Aorta (tissue), 5 donors: ENCODE results near the gene PRKCZ. TPM values are rescaled to one million over a fixed set of nuclear protein-coding genes. Genes with fewer than 3 reads are reported as not detected.

Experiments
- ATAC-seq: fragments of 200-7000 bp; cut with Tn5 transposase; one replicate; pipeline ENCODE4 v1.9.1; 2022; ENCODE audit warnings: moderate library complexity; ENCODE audit not compliant: low FRiP score
- DNase-seq, 2 donors: peaks; one replicate each; pipeline ENCODE4 v3.0.0-alpha.2; 2020
- H3K27ac ChIP-seq, 2 donors: one replicate each; pipeline ENCODE4 v1.5.1; 2013; ENCODE audit warnings: low read length in 2 of 2, mild to moderate bottlenecking in 2 of 2, moderate library complexity in 2 of 2, control low read depth in 1 of 2, inconsistent platforms in 1 of 2, low read depth in 1 of 2
- H3K27me3 ChIP-seq, 2 donors: one replicate each; pipeline ENCODE4 v1.6.1; 2013; ENCODE audit warnings: control low read depth in 1 of 2, low read length in 1 of 2, mild to moderate bottlenecking in 1 of 2, moderate library complexity in 1 of 2; ENCODE audit not compliant: insufficient read depth in 2 of 2, control insufficient read depth in 1 of 2
- H3K36me3 ChIP-seq, 2 donors: one replicate each; pipeline ENCODE4 v1.6.1; 2013; ENCODE audit warnings: control low read depth in 1 of 2, low read length in 1 of 2, mild to moderate bottlenecking in 1 of 2; ENCODE audit not compliant: insufficient read depth in 2 of 2, control insufficient read depth in 1 of 2
- H3K4me1 ChIP-seq, 2 donors: one replicate each; pipeline ENCODE4 v1.6.1; 2013; ENCODE audit warnings: low read length in 2 of 2, control low read depth in 1 of 2, mild to moderate bottlenecking in 1 of 2, moderate library complexity in 1 of 2; ENCODE audit not compliant: insufficient read depth in 2 of 2, control insufficient read depth in 1 of 2
- H3K4me3 ChIP-seq, 2 donors: one replicate each; pipeline ENCODE4 v1.5.1; 2013; ENCODE audit warnings: low read length in 2 of 2, control low read depth in 1 of 2, mild to moderate bottlenecking in 1 of 2
- H3K9me3 ChIP-seq: one replicate; pipeline ENCODE4 v1.6.1; 2013; ENCODE audit warnings: mild to moderate bottlenecking, low read length; ENCODE audit not compliant: control insufficient read depth
- WGBS, 2 donors: extraction: QIAGEN DNeasy Blood & Tissue Kit; methylation state at CpG; one replicate each; pipeline ENCODE4 v1.1.7; 2013; 5-methylcytosine and 5-hydroxymethylcytosine counted together
- intact Hi-C, 2 donors: fragments of 100-400 bp; cut with DNase I; formaldehyde crosslinking; loops; one replicate each; pipeline versions ENCODE4 v1.14.2 to v1.15.0; 2022
- polyA plus RNA-seq, 2 donors: library from polyadenylated mRNA; stranded (reverse); fragments of 200-250 nt; gene quantifications; one replicate each; pipeline ENCODE4 v1.2.3, GENCODE V29; 2013
- total RNA-seq, 2 donors: library from RNA; stranded (reverse); fragmentation: NEBNext Ultra II Directional; extraction: Animal tissue kit (Norgen Biotek cat#: 25700); gene quantifications; one replicate each; pipeline ENCODE4 v1.2.1, GENCODE V29; 2021
- donor health status: healthy with polysubstance abuse.
- donor health status: Bipolar disorder and iron deficiency.
- donor health status: DM: no; HTN: no; CAD: no.
- donor health status: DM: no; HTN: no; CAD: no.
- donor health status: DM: yes; HTN: yes; CAD: no.

Gene PRKCZ
- total and polyA plus RNA-seq, 4 donors = 1.5 to 23.2 (median 4.2) TPM

DNA sequence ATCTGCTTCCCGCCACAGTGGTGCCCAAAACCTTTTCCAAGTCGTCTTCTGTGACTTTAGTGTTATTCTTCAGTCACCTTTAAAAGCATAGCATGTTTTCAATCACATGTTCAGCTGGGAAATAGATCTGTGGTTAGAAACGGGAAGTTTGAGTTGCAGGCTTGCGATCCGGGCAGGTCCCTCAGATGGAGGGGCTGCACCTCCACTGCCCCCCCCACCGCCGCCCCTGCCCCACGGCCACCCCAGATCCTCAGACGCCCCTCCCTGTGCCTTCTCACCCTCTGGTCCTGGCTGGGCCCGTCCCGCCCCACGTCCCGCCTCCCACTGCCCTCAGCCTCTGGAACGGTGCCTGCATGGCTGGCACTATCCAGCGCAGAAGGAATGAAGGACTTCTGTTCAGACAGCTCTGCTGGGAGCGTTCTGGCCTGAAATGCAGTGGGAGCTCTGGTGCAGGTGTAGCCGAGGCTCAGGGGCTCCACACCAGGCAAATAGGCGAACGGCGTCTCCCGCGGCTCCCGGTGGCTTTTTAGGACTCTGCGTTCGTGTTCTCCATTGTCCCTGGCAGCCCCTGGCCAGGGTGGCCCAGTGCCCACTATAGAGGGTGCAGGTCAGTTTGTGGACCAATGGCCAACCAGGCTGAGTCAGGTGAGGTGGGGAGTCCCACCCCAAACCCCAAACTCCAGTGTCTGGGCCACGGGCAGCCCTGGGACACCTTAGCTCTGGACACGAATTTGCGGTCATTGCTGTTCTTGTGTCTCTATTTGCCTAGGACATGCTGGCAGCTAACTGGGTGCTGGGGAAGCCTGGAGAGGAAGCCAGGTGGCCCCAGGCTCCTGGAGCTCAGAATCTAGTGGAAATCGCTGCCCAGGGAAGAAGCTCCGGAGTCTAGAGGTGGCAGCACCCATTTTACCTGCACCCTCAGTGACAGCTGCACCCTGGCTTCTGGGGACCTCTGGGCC lies 77.3 kb downstream of the PRKCZ start:
- ATAC-seq (no peak), DNase-seq (peak; percentile 53 to 72)
- H3K27me3 ChIP-seq = no peaks in the 10 kb centered on the region
- intact Hi-C loops = no loop called here
- 46 to 50% methylated on average over 30 of the region's 30 CpGs for WGBS, 2 donors
- no peak overlapping the region for H3K4me3 ChIP-seq
- no peak overlapping the region for H3K27ac ChIP-seq
- no peaks in the 10 kb centered on the region for H3K4me1 ChIP-seq
- H3K9me3 ChIP-seq = no peaks in the 10 kb centered on the region
- H3K36me3 ChIP-seq = no peaks in the 10 kb centered on the region

DNA sequence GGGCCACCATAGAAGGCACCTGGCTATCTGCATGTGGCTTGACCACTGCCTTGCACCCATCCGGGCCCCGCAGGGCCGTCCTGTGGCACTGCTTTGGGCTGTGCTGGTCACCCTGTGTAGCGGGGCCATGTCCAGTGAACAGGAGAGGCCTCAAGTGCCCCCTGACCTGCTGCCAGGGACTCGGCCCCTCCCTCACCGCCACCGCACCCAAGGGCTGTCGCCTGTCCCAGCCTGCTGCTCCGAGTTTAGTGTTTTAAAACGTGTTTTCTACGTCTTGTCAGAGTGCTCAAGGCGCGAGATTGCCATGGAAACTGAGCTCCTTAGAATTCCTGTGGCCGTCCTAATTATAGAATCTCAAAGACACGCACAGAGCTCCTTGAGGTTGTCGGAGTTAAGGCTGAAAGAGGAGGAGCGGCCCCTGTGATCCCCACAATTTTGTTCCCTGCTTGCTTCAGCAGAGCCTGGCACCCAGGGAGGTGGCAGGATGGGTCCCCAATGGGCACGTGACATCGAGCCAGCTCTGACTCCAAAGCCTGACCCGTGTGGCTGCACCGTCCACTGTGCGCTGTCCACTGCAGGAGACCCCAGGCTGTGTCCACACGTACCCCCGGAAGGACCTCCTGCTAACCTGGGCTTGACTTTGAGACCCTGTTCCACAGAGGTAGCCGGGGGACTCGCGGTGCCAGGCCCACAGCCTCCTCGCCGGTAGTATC lies 78.1 kb downstream of the PRKCZ start:
- H3K4me3 ChIP-seq = no peak overlapping the region
- DNase-seq (peak; percentile 33 to 73), ATAC-seq (no peak)
- H3K4me1 ChIP-seq = no peaks in the 10 kb centered on the region
- no peaks in the 10 kb centered on the region for H3K27me3 ChIP-seq
- no peaks in the 10 kb centered on the region for H3K36me3 ChIP-seq
- intact Hi-C loops = no loop called here
- 66 to 81% methylated on average over 29 of the region's 29 CpGs for WGBS, 2 donors
- no peak overlapping the region for H3K27ac ChIP-seq
- no peaks in the 10 kb centered on the region for H3K9me3 ChIP-seq

DNA sequence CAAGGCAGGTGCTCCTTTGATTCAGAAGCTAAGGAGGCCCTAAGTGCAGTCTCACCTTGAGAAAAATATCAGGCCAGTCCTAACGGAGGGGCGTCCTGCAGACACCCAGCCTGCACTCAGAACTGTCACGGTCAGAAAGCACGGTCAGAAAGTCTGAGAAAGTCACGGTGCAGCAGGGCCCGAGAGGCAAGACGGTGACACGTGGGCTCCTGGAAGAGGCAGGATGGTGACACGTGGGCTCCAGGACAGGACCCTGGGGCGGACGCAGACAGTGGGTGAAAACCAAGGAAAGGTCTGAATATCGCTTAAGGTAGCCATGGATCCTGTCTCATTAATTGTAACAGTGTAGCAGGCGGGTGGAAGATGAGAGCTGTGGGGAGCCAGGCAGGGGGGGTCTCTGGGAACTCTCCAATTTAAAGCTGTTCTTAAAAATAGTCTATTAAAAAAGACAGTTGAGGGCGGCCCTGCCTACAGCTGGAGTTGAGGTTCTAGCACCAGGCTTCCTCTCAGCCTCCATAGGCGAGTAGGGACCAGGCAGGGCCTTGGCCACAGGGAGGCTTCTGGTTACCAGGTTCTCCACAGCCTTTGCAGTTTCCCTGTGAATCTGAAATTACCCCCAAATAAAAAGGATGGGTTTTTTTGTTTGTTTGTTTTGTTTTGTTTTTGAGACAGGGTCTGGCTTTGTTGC lies 79.2 kb downstream of the PRKCZ start:
- no peak overlapping the region for H3K4me3 ChIP-seq
- ATAC-seq (no peak), DNase-seq (peak; percentile 12 to 40)
- WGBS, 2 donors = 94 to 96% methylated on average over 15 of the region's 15 CpGs
- no peaks in the 10 kb centered on the region for H3K36me3 ChIP-seq
- intact Hi-C loops = no loop called here
- no peaks in the 10 kb centered on the region for H3K4me1 ChIP-seq
- no peaks in the 10 kb centered on the region for H3K9me3 ChIP-seq
- H3K27ac ChIP-seq = no peak overlapping the region
- no peaks in the 10 kb centered on the region for H3K27me3 ChIP-seq

DNA sequence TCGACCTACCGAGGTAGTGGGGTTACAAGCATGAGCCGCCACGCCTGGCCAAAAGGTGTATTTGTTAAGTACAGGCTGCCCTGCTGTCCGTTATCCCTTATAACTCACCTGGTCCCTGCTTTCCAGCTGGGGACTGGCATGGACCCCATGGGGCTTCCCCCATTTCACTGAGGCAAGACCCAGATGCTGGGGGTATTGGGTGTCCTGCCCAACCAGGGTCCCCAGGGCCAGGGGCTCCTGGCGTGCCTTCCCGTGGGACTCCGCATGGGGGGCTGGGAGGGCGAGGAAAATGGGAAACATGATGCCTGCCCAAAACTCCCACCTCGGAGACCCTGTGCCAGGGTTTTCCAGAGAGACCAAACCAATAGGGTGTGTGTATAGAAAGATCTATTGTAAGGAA lies 79.9 kb downstream of the PRKCZ start:
- H3K36me3 ChIP-seq = no peaks in the 10 kb centered on the region
- no peak overlapping the region for H3K4me3 ChIP-seq
- no peaks in the 10 kb centered on the region for H3K4me1 ChIP-seq
- DNase-seq (peak; percentile 41 to 44), ATAC-seq (no peak)
- no peaks in the 10 kb centered on the region for H3K9me3 ChIP-seq
- H3K27me3 ChIP-seq = no peaks in the 10 kb centered on the region
- no peak overlapping the region for H3K27ac ChIP-seq
- WGBS, 2 donors = 94 to 95% methylated on average over 10 of the region's 10 CpGs
- intact Hi-C loops = no loop called here

DNA sequence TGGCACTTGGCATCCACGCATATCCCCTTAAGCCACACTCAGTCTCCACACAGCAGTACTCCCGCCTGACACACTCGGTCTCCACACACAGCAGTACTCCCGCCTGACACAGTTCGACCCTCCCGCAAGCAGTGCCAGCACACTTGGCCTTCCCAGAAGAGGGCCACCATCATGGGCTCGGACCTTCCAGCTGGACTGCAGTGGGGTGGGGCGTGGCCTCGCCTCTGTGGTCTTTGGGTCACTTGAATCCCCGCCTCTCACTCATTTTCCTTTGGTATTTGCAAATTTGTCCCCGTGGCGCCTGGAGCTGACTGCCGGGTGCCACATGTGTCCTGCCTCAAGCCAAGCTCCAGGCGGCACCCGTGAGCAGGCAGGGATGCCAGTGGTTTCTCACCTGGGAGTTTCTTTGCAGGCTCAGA lies 80.7 kb downstream of the PRKCZ start:
- intact Hi-C loops = no loop called here
- H3K27me3 ChIP-seq = no peaks in the 10 kb centered on the region
- no peaks in the 10 kb centered on the region for H3K36me3 ChIP-seq
- DNase-seq (peak; percentile 43 to 67), ATAC-seq (no peak)
- no peak overlapping the region for H3K27ac ChIP-seq
- no peaks in the 10 kb centered on the region for H3K4me1 ChIP-seq
- no peak overlapping the region for H3K4me3 ChIP-seq
- WGBS, 2 donors = 94 to 95% methylated on average over 15 of the region's 15 CpGs
- H3K9me3 ChIP-seq = no peaks in the 10 kb centered on the region

DNA sequence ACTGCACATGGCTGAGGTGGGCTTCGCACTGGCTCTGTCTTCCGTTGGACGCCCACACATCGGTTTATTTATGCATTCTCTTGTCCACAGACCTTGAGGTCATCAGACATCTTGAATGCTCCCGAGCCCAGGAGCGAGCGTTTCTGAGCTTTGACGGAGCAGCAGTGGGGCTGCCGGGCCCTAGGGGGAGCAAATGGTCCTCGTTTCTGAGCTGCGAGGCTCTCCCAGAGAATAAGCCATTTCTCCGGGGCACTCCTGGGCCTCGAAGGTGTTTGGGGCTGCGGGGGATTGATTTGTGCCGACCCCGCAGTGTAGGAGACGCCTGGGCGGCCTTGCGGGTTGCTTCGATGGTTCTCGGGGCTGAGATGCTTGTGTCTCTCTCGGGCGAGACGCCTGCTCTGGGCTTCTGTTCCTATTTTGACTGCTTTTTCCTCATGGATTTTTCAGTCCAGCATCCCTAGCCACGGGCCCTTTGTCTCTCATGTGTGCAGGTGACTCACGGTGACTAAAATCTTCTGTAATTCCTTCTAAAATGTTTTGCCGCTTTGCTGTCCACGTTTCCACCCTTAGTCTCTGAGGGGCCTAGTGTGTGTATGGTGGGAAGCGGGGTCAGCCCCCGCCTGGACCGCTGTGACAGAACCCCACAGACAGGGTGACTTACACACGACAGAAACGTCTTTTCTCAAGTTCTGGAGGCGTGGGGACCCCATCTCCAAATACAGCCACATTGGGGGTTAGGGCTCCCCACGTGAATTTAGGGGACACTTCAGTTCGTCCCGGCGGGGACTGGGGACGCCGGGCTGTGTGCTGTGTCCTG lies 82.2 kb downstream of the PRKCZ start:
- no peaks in the 10 kb centered on the region for H3K36me3 ChIP-seq
- intact Hi-C loops = no loop called here
- WGBS, 2 donors = 24 to 27% methylated on average over 40 of the region's 40 CpGs
- peak overlapping the region in 1 of 2 donors; percentile 14 for H3K27ac ChIP-seq
- ATAC-seq = peak; percentile 8
- no peaks in the 10 kb centered on the region for H3K27me3 ChIP-seq
- H3K4me1 ChIP-seq = no peaks in the 10 kb centered on the region
- no peaks in the 10 kb centered on the region for H3K9me3 ChIP-seq
- peak overlapping the region in 1 of 2 donors; percentile 4 for H3K4me3 ChIP-seq
- peak; percentile 56 to 80 for DNase-seq

DNA sequence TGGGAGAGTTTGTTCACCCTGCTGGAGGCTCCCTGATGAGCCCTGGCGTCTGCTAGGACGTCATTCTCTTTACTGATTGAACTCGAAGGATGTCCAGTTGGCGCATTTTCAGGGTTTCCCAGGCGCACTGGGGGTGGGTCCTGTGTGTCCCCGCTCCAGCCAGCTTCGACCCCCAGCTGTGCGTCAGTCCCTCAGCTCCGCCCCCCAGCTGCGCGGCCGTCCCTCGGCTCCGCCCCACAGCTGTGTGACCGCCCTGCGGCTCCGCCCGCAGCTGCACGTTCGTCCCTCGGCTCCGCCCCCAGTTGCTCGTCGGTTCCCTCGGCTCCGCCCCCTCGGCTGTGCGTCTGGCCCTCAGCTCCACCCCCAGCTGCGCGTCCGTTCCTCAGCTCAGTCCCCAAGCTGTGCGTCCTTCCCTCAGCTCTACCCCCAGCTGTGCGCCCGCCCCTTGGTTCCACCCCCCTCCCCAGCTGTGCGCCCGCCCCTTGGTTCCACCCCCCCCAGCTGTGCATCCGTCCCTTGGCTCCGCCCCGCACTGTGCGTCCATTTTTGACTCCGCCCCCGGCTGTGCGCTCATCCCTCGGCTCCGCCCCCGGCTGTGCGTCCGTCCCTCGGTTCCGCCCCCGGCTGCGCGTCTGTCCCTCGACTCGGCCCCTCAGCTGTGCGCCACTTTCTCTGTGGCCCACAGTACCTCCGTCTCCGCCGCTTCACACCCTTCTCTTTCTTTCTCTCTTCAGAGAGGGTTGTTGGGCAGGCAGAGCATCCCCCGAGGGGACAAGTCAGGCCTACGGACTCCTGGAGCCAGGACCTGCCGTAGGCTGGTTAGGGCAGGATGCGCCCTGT lies 83.0 kb downstream of the PRKCZ start:
- intact Hi-C loops = no loop called here
- ATAC-seq = peak; percentile 95
- 14 to 20% methylated on average over 47 to 63 of the region's 63 CpGs for WGBS, 2 donors

More for the DNA sequence above, 83.0 kb downstream of the PRKCZ start:
- no peaks in the 10 kb centered on the region for H3K36me3 ChIP-seq
- no peak overlapping the region for H3K27ac ChIP-seq
- no peaks in the 10 kb centered on the region for H3K27me3 ChIP-seq
- H3K4me3 ChIP-seq = peak overlapping the region in 1 of 2 donors; percentile 4
- DNase-seq = peak; percentile 98 to 99
- no peaks in the 10 kb centered on the region for H3K9me3 ChIP-seq
- no peaks in the 10 kb centered on the region for H3K4me1 ChIP-seq
